Vagina (tissue), 2 donors: Measurements from ENCODE around the gene GSG1L.

Experiments used
- CTCF ChIP-seq, 3 experiments: fragments of 450-650 bp in 2 of 3; fragments of 200-600 bp in 1 of 3; sonication (generic) in 1 of 3; IDR thresholded peaks; one replicate each; pipeline ENCODE4 v1.5.1; 2017 to 2019; ENCODE audit warnings: antibody characterized with exemption in 3 of 3, mild to moderate bottlenecking in 2 of 3, moderate library complexity in 2 of 3
- POLR2A ChIP-seq, 2 donors: fragments of 450-650 bp; IDR thresholded peaks; one replicate each; pipeline ENCODE4 v1.6.1; 2017; ENCODE audit warnings: antibody characterized with exemption in 2 of 2, mild to moderate bottlenecking in 2 of 2, moderate library complexity in 2 of 2
- POLR2AphosphoS5 ChIP-seq, 2 donors: sonication (generic); formaldehyde crosslinking; IDR thresholded peaks; one replicate each; pipeline ENCODE4 v1.9.0; 2017; ENCODE audit warnings: antibody characterized with exemption in 2 of 2, mild to moderate bottlenecking in 2 of 2, low read depth in 1 of 2; ENCODE audit not compliant: insufficient read depth in 1 of 2

GRCh38 chr16:27780468-27781194 is 282.9 kb downstream of the GSG1L start:
- TF ChIP-seq CTCF (IDR thresholded peaks at IDR 0.05), result no peak
- TF ChIP-seq POLR2A (IDR thresholded peaks at IDR 0.05), result no peak
- TF ChIP-seq POLR2AphosphoS5 (IDR thresholded peaks at IDR 0.05; ENCODE audit: insufficient read depth in 1 of 2, low read depth in 1 of 2), result no peak
